HG02623 (cell line): ENCODE data around the gene PTPRK.

Source experiments
- ATAC-seq: cut with Tn5 transposase; IDR thresholded peaks from one replicate; pipeline ENCODE4 v1.9.1; 2021; ENCODE audit warnings: moderate library complexity; ENCODE audit not compliant: unreplicated experiment

PTPRK gene

GRCh38 chr6:128156321-128157111 lies 363.9 kb downstream of the PTPRK start:
- no peak for ATAC-seq

- ATAC-seq: no peak
Measured at GRCh38 chr6:128155826-128156225, 364.6 kb downstream of the PTPRK start.

GRCh38 chr6:128152551-128152950 lies 367.8 kb downstream of the PTPRK start:
- no peak for ATAC-seq

- ATAC-seq: no peak
Measured at GRCh38 chr6:128150376-128150775, 370.0 kb downstream of the PTPRK start.

- ATAC-seq: no peak
Measured at GRCh38 chr6:128149796-128150195, 370.6 kb downstream of the PTPRK start.

GRCh38 chr6:128144320-128144719 lies 376.1 kb downstream of the PTPRK start:
- no peak for ATAC-seq

- ATAC-seq: no peak
Measured at GRCh38 chr6:128141932-128142331, 378.5 kb downstream of the PTPRK start.

GRCh38 chr6:128139519-128139918 lies 380.9 kb downstream of the PTPRK start:
- ATAC-seq: no peak

- no peak for ATAC-seq
Measured at GRCh38 chr6:128138694-128139093, 381.7 kb downstream of the PTPRK start.

GRCh38 chr6:128135325-128135724 lies 385.1 kb downstream of the PTPRK start:
- ATAC-seq: peak; percentile 59

GRCh38 chr6:128131566-128131965 lies 388.8 kb downstream of the PTPRK start:
- no peak for ATAC-seq

- no peak for ATAC-seq
Measured at GRCh38 chr6:128131036-128131435, 389.4 kb downstream of the PTPRK start.

GRCh38 chr6:128129679-128130078 lies 390.7 kb downstream of the PTPRK start:
- no peak for ATAC-seq

- no peak for ATAC-seq
Measured at GRCh38 chr6:128127650-128128049, 392.7 kb downstream of the PTPRK start.

GRCh38 chr6:128124713-128125112 lies 395.7 kb downstream of the PTPRK start:
- ATAC-seq: no peak

GRCh38 chr6:128121610-128122009 lies 398.8 kb downstream of the PTPRK start:
- ATAC-seq: no peak

- ATAC-seq: no peak
Measured at GRCh38 chr6:128121190-128121589, 399.2 kb downstream of the PTPRK start.

- no peak for ATAC-seq
Measured at GRCh38 chr6:128118401-128118800, 402.0 kb downstream of the PTPRK start.

GRCh38 chr6:128117916-128118315 lies 402.5 kb downstream of the PTPRK start:
- no peak for ATAC-seq

GRCh38 chr6:128114164-128114563 lies 406.2 kb downstream of the PTPRK start:
- no peak for ATAC-seq

- ATAC-seq: no peak
Measured at GRCh38 chr6:128112494-128112893, 407.9 kb downstream of the PTPRK start.

- ATAC-seq: no peak
Measured at GRCh38 chr6:128111096-128111495, 409.3 kb downstream of the PTPRK start.

- no peak for ATAC-seq
Measured at GRCh38 chr6:128107682-128108081, 412.7 kb downstream of the PTPRK start.
